Measurements from ENCODE around the gene GZMA.

GZMA gene

DNA sequence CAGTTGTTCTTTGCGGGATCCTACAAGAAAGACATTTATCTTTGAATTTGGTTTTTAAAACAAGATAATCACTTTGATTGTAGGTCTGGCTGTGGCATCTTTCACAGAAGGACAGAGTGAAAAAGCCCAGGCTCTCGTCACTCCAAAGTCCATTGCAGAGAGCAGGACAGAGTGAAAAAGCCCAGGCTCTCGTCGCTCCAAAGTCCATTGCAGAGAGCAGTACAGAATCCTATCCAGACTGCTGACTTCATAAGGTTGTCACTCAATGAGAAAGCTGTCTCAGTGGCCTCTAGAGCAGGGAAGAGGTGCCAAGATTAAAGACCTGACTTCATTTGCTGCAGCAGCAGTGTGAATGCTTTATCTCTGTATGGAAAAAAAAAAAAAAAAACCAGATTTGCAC lies 41.2 kb downstream of the GZMA start:
- ATAC-seq (no peak), DNase-seq (ENCODE audit: low spot score in 2 of 2) (no peak)
- peaks cover 35% of the 10 kb centered on the region for H3K4me1 Mint-ChIP-seq
- H3K27ac Mint-ChIP-seq, result no peak overlapping the region
- no peaks in the 10 kb centered on the region for H3K9me3 Mint-ChIP-seq
- no peak overlapping the region for H3K4me3 Mint-ChIP-seq
- no peaks in the 10 kb centered on the region for H3K36me3 Mint-ChIP-seq

DNA sequence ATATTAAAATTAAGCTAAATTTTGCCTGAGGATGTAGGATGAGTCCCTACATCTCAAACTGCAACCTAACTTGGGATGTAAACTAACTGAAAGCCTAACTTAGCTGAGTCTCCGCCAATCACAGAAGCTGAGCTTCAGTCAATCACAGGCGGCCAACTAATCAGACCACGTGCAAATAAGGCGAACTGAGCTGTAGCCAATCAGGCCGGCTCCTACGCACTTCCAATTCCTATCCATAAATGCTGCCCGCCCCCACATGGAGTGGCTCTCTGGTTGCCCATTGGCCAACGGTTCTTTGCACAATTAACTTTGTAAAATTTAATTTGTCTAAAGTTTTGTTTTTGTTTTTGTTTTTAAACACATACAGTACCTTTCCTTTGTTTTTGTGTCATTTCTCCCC lies 43.6 kb downstream of the GZMA start:
- DNase-seq (ENCODE audit: low spot score in 2 of 2) (no peak), ATAC-seq (no peak)
- H3K27ac Mint-ChIP-seq, result no peak overlapping the region
- H3K4me1 Mint-ChIP-seq, result peaks cover 29% of the 10 kb centered on the region
- no peaks in the 10 kb centered on the region for H3K9me3 Mint-ChIP-seq
- H3K4me3 Mint-ChIP-seq, result peak overlapping the region; percentile 52
- no peaks in the 10 kb centered on the region for H3K36me3 Mint-ChIP-seq

DNA sequence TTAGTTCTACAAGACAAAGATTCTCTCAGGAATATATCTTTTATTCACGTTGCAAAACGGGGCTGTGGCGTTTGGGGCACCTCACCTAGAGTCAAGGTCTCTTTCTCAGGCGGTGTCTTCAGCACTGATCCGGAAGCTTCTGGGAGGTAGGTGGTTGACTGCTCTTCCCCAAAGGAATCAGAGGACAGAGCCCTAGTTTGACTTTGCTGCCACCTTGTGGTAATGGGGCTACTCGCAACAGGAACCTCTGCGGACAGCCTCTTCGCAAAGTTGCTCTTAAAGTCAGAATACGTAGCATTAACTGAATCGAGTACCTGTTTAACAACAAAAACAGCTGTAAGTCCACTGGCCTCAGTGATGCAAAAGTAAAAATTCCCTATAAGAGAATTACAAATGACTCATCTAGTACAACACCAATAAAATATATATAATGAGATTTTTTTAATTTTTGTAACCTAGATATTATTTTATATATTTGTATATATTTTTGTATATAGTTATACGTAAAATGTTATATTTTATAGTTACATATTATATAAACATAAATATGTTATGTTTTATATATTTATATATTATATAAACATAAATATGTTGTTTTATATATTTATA lies 44.2 kb downstream of the GZMA start:
- H3K4me1 Mint-ChIP-seq, result peaks cover 23% of the 10 kb centered on the region
- H3K36me3 Mint-ChIP-seq, result no peaks in the 10 kb centered on the region
- DNase-seq (ENCODE audit: low spot score in 2 of 2), result peak; percentile 78 to 90
- H3K9me3 Mint-ChIP-seq, result no peaks in the 10 kb centered on the region
- H3K4me3 Mint-ChIP-seq, result peak overlapping the region; percentile 52
- peak; percentile 86 for ATAC-seq
- no peak overlapping the region for H3K27ac Mint-ChIP-seq

DNA sequence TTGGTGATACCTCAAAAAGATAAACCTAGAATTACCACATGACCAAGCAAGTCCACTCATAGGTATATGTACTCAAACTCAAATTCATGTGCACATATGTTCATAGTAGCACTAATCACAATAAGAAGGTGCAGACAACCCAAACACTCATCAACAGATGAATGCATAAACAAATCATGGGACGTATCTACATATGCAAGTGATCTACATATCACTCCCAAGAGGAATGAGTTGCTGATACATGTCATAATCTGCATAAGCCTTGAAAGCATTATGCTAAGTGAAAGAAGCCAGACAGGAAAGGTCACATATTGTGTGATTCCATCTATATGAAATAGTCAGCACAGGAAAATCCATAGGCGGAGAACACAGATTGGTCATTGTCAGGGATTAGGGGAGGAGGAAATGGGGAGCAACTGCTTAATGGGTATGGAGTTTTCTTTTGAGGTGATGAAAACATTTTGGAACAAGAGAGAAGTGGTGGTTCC lies 46.9 kb downstream of the GZMA start:
- H3K27ac Mint-ChIP-seq, result no peak overlapping the region
- ATAC-seq (no peak), DNase-seq (ENCODE audit: low spot score in 2 of 2) (no peak)
- peaks cover 15% of the 10 kb centered on the region for H3K4me1 Mint-ChIP-seq
- no peaks in the 10 kb centered on the region for H3K9me3 Mint-ChIP-seq
- H3K4me3 Mint-ChIP-seq, result no peak overlapping the region
- H3K36me3 Mint-ChIP-seq, result no peaks in the 10 kb centered on the region

DNA sequence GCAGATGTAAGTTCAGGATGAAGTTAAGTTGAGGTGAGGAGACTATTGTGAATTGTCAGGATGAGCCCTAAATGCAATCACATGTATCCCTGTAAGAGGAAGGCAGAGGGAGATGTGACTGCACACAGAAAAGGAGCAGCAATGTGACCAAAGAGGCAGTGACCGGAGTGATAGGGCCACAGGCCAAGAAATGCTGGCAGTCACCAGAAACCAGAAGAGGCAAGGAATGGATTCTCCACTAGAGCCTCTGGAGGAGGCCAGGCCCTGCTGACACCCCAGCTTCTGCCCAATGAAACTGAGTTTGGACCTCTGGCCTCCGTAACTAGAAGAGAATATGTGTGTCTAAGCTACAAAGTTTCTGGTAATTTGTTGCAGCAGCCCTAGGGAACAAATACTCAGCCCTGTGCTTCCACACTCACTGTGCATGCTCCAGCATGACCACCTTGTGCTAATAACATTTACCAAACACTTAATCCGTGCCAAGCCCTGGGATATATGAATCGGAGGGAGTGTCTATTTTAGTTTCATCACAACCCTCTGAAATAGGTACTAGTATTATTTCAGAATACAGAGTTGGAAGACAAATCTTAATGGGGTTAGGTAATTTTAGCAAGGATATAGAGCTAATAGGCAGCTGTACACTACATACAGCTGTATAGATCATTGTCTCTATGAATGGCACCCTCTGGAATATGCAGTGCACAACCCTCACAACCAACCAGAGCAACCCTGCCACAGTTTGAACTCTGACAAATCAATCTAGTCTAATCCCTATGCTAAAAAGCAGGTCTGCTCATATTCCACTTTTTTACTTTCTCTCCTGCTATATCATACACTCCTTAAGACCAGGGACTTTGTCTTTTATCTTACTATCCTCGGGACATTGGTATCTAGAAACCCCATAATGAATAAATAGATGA lies 49.7 kb downstream of the GZMA start:
- ATAC-seq (no peak), DNase-seq (ENCODE audit: low spot score in 2 of 2) (no peak)
- no peaks in the 10 kb centered on the region for H3K9me3 Mint-ChIP-seq
- H3K4me3 Mint-ChIP-seq, result no peak overlapping the region
- no peaks in the 10 kb centered on the region for H3K4me1 Mint-ChIP-seq
- H3K36me3 Mint-ChIP-seq, result no peaks in the 10 kb centered on the region
- no peak overlapping the region for H3K27ac Mint-ChIP-seq

DNA sequence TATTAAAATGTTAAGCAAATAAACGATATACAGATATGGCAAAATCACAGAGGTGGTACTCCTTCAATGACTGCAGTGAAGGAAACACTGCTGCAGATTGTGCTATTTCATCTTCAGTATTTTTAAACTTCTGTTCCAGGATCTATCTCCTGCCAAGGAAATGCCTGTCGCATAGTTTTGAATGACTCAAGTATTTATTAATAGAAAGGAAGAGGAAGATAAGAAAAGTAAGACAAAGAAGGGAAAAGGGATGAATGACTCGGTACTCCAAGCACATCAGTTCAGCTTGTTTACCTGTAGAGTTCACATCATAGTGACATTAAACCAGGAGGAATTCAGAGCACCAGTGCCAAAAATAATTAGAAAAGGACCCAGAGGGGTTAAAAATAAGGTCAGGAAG lies 52.4 kb downstream of the GZMA start:
- no peak overlapping the region for H3K4me3 Mint-ChIP-seq
- H3K36me3 Mint-ChIP-seq, result no peaks in the 10 kb centered on the region

More for the DNA sequence above, 52.4 kb downstream of the GZMA start:
- Mint-ChIP-seq H3K9me3 (no peaks in the 10 kb centered on the region), H3K4me1 (no peaks in the 10 kb centered on the region), H3K27ac (no peak overlapping the region)
- DNase-seq (ENCODE audit: low spot score in 2 of 2) (no peak), ATAC-seq (no peak)
